ENCODE data around the gene SORT1. TPM values are rescaled to one million over a fixed set of nuclear protein-coding genes. Genes with fewer than 3 reads are reported as not detected.

SORT1 gene
- total and polyA plus RNA-seq, 2 of the 8 experiments (the other 6 are each of a cell fraction or from before 2014, with no cell fraction given): 18.7 to 69.6 TPM

DNA sequence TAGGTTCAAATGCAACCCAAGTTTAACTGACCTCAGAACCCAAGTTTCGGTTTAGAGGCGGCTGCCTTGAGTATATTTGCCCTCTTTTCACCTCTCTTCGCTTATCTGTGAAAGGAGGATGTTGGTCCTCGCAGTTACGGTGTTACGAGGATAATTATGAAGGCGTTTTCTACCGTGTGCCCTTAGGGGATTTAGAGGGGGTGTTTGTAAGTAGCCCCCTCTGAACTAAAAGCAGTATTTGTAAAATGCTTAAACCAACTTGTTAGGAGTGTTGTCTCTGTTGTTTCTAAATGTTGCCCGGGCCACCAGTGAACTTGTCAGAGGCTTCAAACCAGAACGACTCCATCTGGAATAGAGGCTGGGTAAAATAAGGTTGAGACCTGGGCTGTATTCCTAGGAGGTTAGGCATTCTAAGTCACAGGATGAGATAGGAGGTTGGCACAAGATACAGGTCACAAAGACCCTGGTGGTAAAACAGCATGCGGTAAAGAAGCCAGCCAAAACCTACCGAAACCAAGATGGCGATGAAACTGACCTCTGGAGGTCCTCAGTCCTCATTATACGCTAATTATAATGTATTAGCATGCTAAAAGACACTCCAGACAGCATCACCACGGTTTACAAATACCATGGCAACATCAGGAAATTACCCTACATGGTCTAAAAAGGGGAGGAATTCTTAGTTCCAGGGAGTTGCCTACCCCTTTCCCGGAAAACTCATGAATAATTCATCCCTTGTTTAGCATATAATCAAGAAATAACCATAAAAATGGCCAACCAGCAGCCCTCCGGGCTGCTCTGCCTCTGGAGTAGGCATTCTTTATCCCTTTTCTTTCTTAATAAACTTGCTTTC is 113.7 kb downstream of the SORT1 start:
- Histone ChIP-seq H3K4me3 (ENCODE audit: extremely low read depth in 1 of 4, insufficient read depth in 2 of 4, low read depth in 3 of 4, low read length in 4 of 4) (peak overlapping the region; percentile 54 to 95 (median 86)), H3K27ac (ENCODE audit: low read depth, low read length) (peak overlapping the region; percentile 87), H3K79me1 (ENCODE audit: low read depth, low read length) (peaks cover 7% of the 10 kb centered on the region), H3K18ac (ENCODE audit: extremely low read depth, low read length) (peak overlapping the region; percentile 88; the same call in 1 of the 2 replicates), H2BK15ac (ENCODE audit: low read length) (no peak overlapping the region), H2BK5ac (ENCODE audit: low read depth, low read length) (peak overlapping the region; percentile 90), H4K5ac (ENCODE audit: insufficient read length, low read depth, low read length) (peak overlapping the region; percentile 52), H3K4me1 (replicated peaks in 1 of 4; ENCODE audit: control insufficient read depth in 3 of 4, insufficient read depth in 4 of 4, low read length in 3 of 4) (peaks cover 8 to 11% (median 10%) of the 10 kb centered on the region in 4 experiments), H3K36me3 (ENCODE audit: control insufficient read depth in 2 of 4, insufficient read depth in 4 of 4, low read length in 3 of 4) (peaks cover 8 to 17% (median 12%) of the 10 kb centered on the region in 4 experiments; a peak in 6 of 8 replicates), H2BK20ac (ENCODE audit: low read length) (no peak overlapping the region), H4K20me1 (replicated peaks in 1 of 2; ENCODE audit: control insufficient read depth in 1 of 2, insufficient read depth in 2 of 2, low read length in 2 of 2) (no peaks in the 10 kb centered on the region), H3K4ac (replicated peaks; ENCODE audit: insufficient read length, low read depth, low read length) (peak overlapping the region; percentile 69), H3K56ac (replicated peaks; ENCODE audit: insufficient read length, low read depth, low read length) (no peak overlapping the region), H2AK5ac (ENCODE audit: low read depth, low read length) (peak overlapping the region; percentile 70; the same call in 1 of the 2 replicates), H3K4me2 (ENCODE audit: insufficient read depth in 1 of 2, low read depth in 2 of 2, low read length in 2 of 2) (peak overlapping the region; percentile 84 to 91), H3K9ac (replicated peaks in 1 of 4; ENCODE audit: extremely low read depth in 1 of 4, low read depth in 3 of 4, low read length in 3 of 4) (peak overlapping the region in 3 of 4 experiments; percentile 67 to 81 (median 67); a peak in 6 of 7 replicates), H3K9me3 (ENCODE audit: insufficient read depth in 2 of 2, low read depth in 1 of 2, low read length in 1 of 2) (no peaks in the 10 kb centered on the region), H2BK120ac (replicated peaks; ENCODE audit: low read depth, low read length) (peak overlapping the region; percentile 21), H3K23me2 (ENCODE audit: low read depth, low read length) (peaks cover 12% of the 10 kb centered on the region), H3K27me3 (replicated peaks in 1 of 4; ENCODE audit: control insufficient read depth in 3 of 4, extremely low read depth in 1 of 4, insufficient read depth in 3 of 4, low read length in 3 of 4) (no peaks in the 10 kb centered on the region), H3K79me2 (ENCODE audit: control insufficient read depth in 1 of 2, insufficient read depth in 2 of 2, low read length in 2 of 2) (peaks cover 0 to 16% of the 10 kb centered on the region in 2 experiments; a peak in 3 of 4 replicates), H3K14ac (ENCODE audit: insufficient read length) (no peak overlapping the region), H4K91ac (replicated peaks; ENCODE audit: insufficient read length, low read length) (peak overlapping the region; percentile 78), H2AFZ (ENCODE audit: low read length) (0 out of 2 replicates have a peak overlapping the region, but pooled peaks have one; percentile 9), H3K23ac (ENCODE audit: insufficient read length) (no peak overlapping the region), H2BK12ac (ENCODE audit: low read depth, low read length) (peak overlapping the region; percentile 60; the same call in 1 of the 2 replicates), H4K8ac (ENCODE audit: extremely low read depth, insufficient read depth, low read length) (peak overlapping the region; percentile 82; the same call in 1 of the 2 replicates)
- ChIA-PET CTCF (ENCODE audit: partially characterized antibody) (interaction anchor here (1.7 to 3.0 kb wide), 3 partner anchors 19 to 116 kb away, joined by 9 to 30 read pairs (median 11); partner anchors contain the start of gene SORT1), POLR2A (ENCODE audit: partially characterized antibody) (interaction anchor here (1.3 to 1.6 kb wide), 4 partner anchors 12 to 44 kb away, joined by 3 to 11 read pairs (median 4); no protein-coding TSS in a partner anchor)
- no peak for DNase-seq (ENCODE audit: low read depth in 1 of 2, low spot score in 2 of 2)
- 75% methylated on average over 17 of the region's 17 CpGs; no CpG with 5 or more reads in 1 of the 2 experiments for WGBS, 2 experiments (ENCODE audit: extremely low coverage in 1 of 2, insufficient coverage in 1 of 2, insufficient read length in 1 of 2, insufficient replicate concordance in 2 of 2, low coverage in 1 of 2, low lambda C conversion rate in 2 of 2, missing lambda C conversion rate in 1 of 2)
- TF ChIP-seq EP300 (IDR thresholded peaks at IDR 0.05; ENCODE audit: borderline replicate concordance in 1 of 2, low read depth in 2 of 2, low read length in 2 of 2): 0 out of 3 replicates have a peak, but pooled peaks of 1 of the 2 experiments have one; percentile 8
- no peak for TF ChIP-seq RNF2 (IDR thresholded peaks at IDR 0.05; ENCODE audit: borderline replicate concordance, low read depth, low read length, missing control alignments, poor library complexity, severe bottlenecking)
- peak; percentile 56; the same call in 1 of the 2 replicates for TF ChIP-seq YY1 (IDR thresholded peaks at IDR 0.05; ENCODE audit: low read depth, low read length)
- no peak for TF ChIP-seq TAF1 (IDR thresholded peaks at IDR 0.05; ENCODE audit: low read depth, low read length)
- TF ChIP-seq SRF (IDR thresholded peaks at IDR 0.05; ENCODE audit: low read depth, low read length): peak; percentile 55; the same call in 1 of the 2 replicates
- TF ChIP-seq SIRT6 (IDR thresholded peaks at IDR 0.05; ENCODE audit: low read length): no peak
- peak; percentile 22 to 74 for TF ChIP-seq POLR2A (IDR thresholded peaks at IDR 0.05; ENCODE audit: control extremely low read depth in 1 of 2, low read depth in 2 of 2, low read length in 2 of 2)
- FAIRE-seq: no peak
